ENCODE results near the gene MPC1.
"Not testable (repeated sequence)": the region's sequence is repeated elsewhere in the genome, so short reads cannot be mapped to it uniquely, and the experiment has no call there.

The MPC1 gene

DNA sequence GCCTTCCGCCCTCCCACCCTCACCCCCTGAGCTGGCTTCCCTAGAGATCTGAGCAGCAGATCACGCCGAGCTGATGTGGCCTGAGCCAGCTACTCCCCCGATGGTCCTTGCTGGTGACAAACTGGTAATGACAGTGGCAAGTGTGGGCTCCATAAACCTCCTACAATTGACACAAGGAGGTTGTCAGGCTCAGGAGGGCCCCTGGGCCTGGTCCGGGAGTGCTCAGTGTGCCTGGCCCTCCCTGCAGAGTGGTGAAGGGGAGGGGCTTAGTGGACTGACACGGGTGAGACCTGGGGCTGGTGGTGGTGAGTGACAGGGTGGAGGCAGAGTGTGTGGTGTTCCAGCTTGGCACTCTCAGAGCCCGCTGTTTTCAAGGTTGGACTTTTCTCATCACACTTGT is 22.6 kb upstream of the MPC1 start:
- no peak for DNase-seq

DNA sequence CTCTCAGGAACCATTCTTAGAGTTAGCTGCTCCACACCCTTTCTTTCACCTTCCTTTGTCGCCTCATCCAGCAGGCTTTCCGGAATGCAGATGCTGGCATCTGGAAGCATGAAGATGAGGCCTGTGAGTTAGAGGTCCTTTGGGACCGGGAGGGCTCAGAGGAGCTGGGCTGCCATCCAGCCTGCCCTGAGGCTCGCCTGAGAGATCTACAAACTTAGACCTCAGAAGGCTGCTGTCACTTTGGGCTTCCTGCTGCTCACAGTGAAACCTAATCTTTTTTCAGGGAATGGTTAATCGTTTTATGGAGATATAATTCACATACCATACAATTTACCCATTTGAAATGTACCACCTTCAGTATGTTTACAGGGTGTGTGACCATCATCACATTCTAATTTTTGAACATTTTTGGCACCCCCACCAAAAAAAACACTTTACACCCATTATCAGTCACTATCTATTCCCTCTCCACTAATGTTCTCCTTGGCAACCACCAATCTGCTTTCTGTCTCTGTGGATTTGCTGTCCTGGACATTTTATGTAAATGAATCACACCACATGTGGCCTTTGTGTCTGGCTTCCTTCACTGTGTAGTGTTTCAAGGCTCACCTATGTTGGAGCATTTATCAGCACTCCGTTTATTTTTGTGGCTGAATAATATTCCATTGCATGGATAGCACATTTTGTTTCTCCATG is 20.0 kb upstream of the MPC1 start:
- DNase-seq = no peak

- DNase-seq = peak; percentile 75
Measured at GRCh38 chr6:166400649-166401250, 18.0 kb upstream of the MPC1 start.

- no peak for DNase-seq
Measured at GRCh38 chr6:166400181-166400580, 17.4 kb upstream of the MPC1 start.

GRCh38 chr6:166398348-166398747 is 15.6 kb upstream of the MPC1 start:
- DNase-seq = no peak

- no peak for DNase-seq
Measured at GRCh38 chr6:166397849-166398248, 15.1 kb upstream of the MPC1 start.

DNA sequence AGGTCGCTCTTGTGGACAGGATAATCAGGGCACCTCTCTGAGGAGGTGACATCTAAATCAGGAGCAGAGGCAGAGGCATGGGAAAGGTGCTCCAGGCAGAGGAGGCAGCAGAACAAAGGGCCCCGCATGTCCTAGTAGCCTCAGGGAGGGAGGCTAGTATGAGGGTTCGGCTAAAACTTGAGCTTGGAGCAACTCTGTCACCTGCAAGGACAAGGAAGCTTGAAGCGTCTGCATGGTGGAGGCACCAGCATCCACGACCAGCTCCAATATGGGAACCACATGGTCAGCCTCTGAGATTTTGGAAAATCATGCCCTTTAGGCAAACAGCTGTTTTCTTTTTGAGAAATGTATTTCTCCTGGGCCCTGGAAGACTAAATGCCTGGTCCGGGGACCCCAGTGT is 13.0 kb upstream of the MPC1 start:
- no peak for DNase-seq

- no peak for DNase-seq
Measured at GRCh38 chr6:166395351-166395750, 12.6 kb upstream of the MPC1 start.

- DNase-seq = no peak
Measured at GRCh38 chr6:166394036-166394892, 11.5 kb upstream of the MPC1 start.

DNA sequence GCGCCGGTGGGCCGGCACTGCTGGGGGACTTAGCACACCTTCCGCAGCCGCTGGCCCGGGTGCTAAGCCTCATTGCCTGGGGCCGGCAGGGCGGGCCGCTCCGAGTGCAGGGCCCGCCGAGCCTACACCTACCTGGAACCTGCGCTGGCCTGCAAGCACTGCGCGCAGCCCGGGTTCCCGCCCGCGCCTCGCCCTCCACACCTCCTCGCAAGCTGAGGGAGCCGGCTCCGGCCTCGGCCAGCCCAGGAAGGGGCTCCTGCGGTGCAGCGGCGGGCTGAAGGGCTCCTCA is 10.7 kb upstream of the MPC1 start:
- DNase-seq = no peak

GRCh38 chr6:166392755-166393534 is 10.2 kb upstream of the MPC1 start:
- DNase-seq = not testable (repeated sequence)

GRCh38 chr6:166389119-166389518 is 6.4 kb upstream of the MPC1 start:
- no peak for DNase-seq

GRCh38 chr6:166388290-166389004 is 5.7 kb upstream of the MPC1 start:
- DNase-seq = no peak

DNA sequence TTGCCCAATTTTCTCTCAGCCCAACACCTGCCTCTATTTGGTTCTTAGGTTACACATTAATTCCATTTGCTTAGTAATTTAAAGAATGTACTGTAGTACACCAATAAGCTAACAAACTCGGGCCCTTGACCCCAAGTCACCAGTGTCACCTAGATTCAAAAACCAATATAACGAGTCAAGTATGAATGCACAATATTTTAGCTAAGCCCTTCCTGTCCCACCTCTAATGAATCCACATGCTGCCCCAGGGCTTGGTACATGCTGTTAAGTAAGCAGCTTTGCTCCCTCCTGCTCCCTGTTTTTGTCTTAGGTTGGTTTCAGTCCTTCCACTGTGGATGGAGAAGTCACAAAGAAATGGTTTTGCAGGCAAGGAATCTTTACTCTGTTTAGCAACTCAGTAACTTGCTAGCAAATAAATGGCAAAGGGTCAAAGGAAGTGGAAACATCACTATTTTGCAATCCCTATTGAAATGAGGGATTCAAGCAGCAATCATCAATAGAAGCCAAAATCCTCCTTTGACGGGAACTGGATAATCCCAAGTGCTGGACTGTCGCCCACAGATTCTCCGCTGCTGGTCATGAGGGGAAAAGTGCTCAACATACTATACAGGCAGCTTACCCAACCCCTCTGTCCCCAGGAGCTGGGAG is 5.0 kb upstream of the MPC1 start:
- no peak for DNase-seq

DNA sequence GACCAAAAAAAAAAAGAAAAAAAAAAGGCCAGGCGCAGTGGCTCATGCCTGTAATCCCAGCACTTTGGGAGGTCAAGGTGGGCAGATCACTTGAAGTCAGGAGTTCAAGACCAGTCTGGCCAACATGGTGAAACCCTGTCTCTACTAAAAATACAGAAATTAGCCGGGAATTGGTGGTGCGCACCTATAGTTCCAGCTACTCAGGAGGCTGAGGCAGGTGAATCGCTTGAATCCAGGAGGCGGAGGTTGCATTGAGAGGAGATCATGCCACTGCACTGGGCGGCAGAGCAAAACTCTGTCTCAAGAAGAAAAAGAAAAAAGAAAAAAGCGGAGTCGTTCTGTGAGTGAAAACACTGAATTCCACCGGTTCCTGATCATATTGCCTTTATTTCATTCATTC is 4.4 kb upstream of the MPC1 start:
- DNase-seq = not testable (repeated sequence)

GRCh38 chr6:166386111-166386510 is 3.4 kb upstream of the MPC1 start:
- DNase-seq = no peak

- peak; percentile 38 for DNase-seq
Measured at GRCh38 chr6:166383802-166384363, 1.1 kb upstream of the MPC1 start.

DNA sequence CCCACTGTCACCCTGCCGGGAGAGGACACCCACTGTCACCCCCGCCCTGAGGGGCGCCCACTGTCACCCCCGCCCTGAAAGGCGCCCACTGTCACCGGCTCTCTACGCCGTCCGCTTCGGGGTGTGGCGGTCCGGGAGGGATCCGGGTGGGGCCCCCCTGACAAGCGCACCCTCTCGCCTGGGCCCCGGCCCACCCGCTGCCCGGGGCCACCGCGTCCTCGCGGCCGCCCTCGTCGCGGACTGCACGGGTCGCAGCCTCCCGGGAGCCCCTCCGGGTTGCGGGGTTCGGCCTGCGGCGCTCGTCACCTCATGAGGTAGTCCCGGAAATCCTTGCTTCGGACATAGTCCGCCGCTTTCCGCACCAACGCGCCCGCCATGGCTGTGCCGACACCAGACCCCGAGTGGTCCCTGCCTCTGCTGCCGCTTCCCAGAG is 224 bp downstream of the MPC1 start:
- no peak for DNase-seq

- DNase-seq = peak; percentile 75
Measured at GRCh38 chr6:166381733-166382499, 824 bp downstream of the MPC1 start.

DNA sequence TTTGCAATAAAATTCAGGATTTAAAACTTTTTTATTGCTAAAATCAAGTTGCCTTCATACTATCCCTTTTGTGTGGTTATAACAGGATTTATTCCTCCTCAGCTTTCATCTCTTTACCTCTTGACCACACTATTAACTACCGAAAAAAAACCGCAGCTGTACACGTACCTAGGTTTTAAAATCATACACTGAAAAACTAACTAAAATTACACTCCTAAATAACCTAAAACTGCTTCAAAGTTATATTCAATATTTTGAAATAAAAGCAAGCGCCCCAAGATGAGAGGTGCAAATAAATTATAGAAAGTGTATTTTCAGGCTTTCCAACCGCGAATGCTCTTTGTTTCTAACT is 1.4 kb downstream of the MPC1 start:
- DNase-seq = no peak

GRCh38 chr6:166379800-166380199 is 2.9 kb downstream of the MPC1 start:
- DNase-seq = no peak
